ENCODE measurements around the gene CYFIP1. TPM values are rescaled to one million over a fixed set of nuclear protein-coding genes. Genes with fewer than 3 reads are reported as not detected.

The CYFIP1 gene
- total RNA-seq, 1 experiment from 2014 or later: 143 TPM

DNA sequence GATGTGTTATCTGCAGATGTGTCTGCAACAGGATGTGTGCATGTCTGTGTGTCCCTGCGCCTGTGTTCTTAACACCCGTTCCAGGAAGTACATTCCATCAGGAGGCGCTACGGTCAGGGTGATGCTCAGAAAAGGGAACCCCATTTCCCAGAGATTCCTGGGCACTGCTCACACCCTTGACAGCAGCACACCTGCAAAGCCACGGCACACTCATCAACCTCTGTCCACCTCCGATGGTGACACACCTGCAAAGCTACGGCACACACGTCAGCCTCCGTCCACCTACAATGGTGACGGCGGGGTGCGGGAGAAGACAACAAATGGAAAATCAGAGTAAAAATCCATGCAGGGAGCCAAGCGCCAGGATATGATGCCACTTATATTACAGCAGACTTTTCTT is 86.3 kb downstream of the CYFIP1 start:
- H3K4me1 ChIP-seq (ENCODE audit: control insufficient read depth in 1 of 2, insufficient read depth in 2 of 2, low read length in 2 of 2): peaks cover 14 to 23% of the 10 kb centered on the region in 2 experiments
- no TSS peak for BruUV-seq (replicated peaks)
- TF ChIP-seq, protein P1, sequence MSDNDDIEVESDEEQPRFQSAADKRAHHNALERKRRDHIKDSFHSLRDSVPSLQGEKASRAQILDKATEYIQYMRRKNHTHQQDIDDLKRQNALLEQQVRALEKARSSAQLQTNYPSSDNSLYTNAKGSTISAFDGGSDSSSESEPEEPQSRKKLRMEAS (IDR thresholded peaks at IDR 0.05): no peak
- no peak for TF ChIP-seq EGR1 (IDR thresholded peaks at IDR 0.05; ENCODE audit: low read depth)
- TF ChIP-seq SP1 (IDR thresholded peaks at IDR 0.05; ENCODE audit: low read depth): no peak
- TF ChIP-seq, protein P2, sequence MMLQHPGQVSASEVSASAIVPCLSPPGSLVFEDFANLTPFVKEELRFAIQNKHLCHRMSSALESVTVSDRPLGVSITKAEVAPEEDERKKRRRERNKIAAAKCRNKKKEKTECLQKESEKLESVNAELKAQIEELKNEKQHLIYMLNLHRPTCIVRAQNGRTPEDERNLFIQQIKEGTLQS (IDR thresholded peaks at IDR 0.05): no peak
- no peak for TF ChIP-seq RAD21 (IDR thresholded peaks at IDR 0.05; ENCODE audit: low read depth)
- no peak for TF ChIP-seq ZFX (IDR thresholded peaks at IDR 0.05)
- TF ChIP-seq EZH2 (IDR thresholded peaks at IDR 0.05): no peak
- TF ChIP-seq ELF1 (IDR thresholded peaks at IDR 0.05; ENCODE audit: borderline replicate concordance, low read depth): no peak
- TF ChIP-seq JUND (IDR thresholded peaks at IDR 0.05): no peak
- TF ChIP-seq TCF7L2 (IDR thresholded peaks at IDR 0.05; ENCODE audit: borderline replicate concordance, extremely low read depth, insufficient read depth, insufficient read length): no peak
- no peak overlapping the region for H3K9ac ChIP-seq (ENCODE audit: low read length)
- H3K79me2 ChIP-seq (ENCODE audit: insufficient read depth, low read length): no peaks in the 10 kb centered on the region
- H4K20me1 ChIP-seq (ENCODE audit: insufficient read depth): no peaks in the 10 kb centered on the region
- H3K9me2 ChIP-seq (ENCODE audit: insufficient read depth): no peaks in the 10 kb centered on the region
- intact Hi-C loops (cut with micrococcal nuclease): no loop called here
- no peak overlapping the region for H2AFZ ChIP-seq (ENCODE audit: low read depth, low read length, poor library complexity, severe bottlenecking)
- H3K4me3 ChIP-seq (replicated peaks in 1 of 2; ENCODE audit: low read depth in 1 of 2, low read length in 2 of 2): no peak overlapping the region
- no peaks in the 10 kb centered on the region for H3K27me3 ChIP-seq (ENCODE audit: insufficient read depth, low read length)
- no peak for DNase-seq (ENCODE audit: low read depth, low spot score)
- H3K4me2 ChIP-seq (ENCODE audit: low read length): no peak overlapping the region
- no peak overlapping the region for H3K27ac ChIP-seq (ENCODE audit: low read depth, low read length)
- ChIA-PET RAD21 (ENCODE audit: low non-redundant PET in 1 of 2, low total read pairs in 2 of 2, uncharacterized antibody in 2 of 2, unreplicated experiment in 2 of 2) (no interaction called here), CTCF (no interaction called here), POLR2A (no interaction called here)
- H3K36me3 ChIP-seq (ENCODE audit: control insufficient read depth in 1 of 2, insufficient read depth in 2 of 2, low read length in 2 of 2): peaks cover 7 to 9% of the 10 kb centered on the region in 2 experiments; a peak in 2 of 4 replicates
- no peaks in the 10 kb centered on the region for H3K9me3 ChIP-seq (ENCODE audit: control insufficient read depth in 1 of 2, insufficient read depth in 1 of 2, low read depth in 1 of 2, low read length in 2 of 2)
- no peak for ATAC-seq

DNA sequence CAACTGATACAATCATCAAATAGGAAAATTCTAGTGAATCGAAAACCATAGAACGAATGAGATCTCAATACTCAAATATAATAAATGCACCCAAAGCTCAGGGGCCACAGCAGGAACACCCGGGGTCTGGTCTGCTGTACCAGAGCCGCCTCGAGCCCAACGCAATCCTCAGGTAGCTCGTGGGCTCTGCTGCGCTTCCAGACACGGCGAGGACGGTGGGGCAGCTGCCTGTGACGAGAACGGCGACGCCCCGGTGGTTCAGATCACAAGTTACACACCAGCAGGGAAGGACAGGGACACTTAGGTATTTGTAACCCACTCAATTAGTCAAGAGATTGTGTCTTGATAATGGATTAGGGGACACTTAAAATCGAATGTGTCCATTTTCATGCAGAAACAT is 87.1 kb downstream of the CYFIP1 start:
- CTCF ChIA-PET: no interaction called here

More for the DNA sequence above, 87.1 kb downstream of the CYFIP1 start:
- Histone ChIP-seq H3K27me3 (ENCODE audit: insufficient read depth, low read length) (no peaks in the 10 kb centered on the region), H3K9ac (ENCODE audit: low read length) (no peak overlapping the region), H3K79me2 (ENCODE audit: insufficient read depth, low read length) (no peaks in the 10 kb centered on the region), H2AFZ (ENCODE audit: low read depth, low read length, poor library complexity, severe bottlenecking) (no peak overlapping the region), H3K4me2 (ENCODE audit: low read length) (no peak overlapping the region), H3K27ac (ENCODE audit: low read depth, low read length) (no peak overlapping the region), H3K9me3 (ENCODE audit: control insufficient read depth in 1 of 2, insufficient read depth in 1 of 2, low read depth in 1 of 2, low read length in 2 of 2) (no peaks in the 10 kb centered on the region), H3K4me3 (replicated peaks in 1 of 2; ENCODE audit: low read depth in 1 of 2, low read length in 2 of 2) (no peak overlapping the region), H3K36me3 (ENCODE audit: control insufficient read depth in 1 of 2, insufficient read depth in 2 of 2, low read length in 2 of 2) (peaks cover 7 to 11% of the 10 kb centered on the region in 2 experiments; a peak in 2 of 4 replicates), H3K9me2 (ENCODE audit: insufficient read depth) (no peaks in the 10 kb centered on the region), H3K4me1 (ENCODE audit: control insufficient read depth in 1 of 2, insufficient read depth in 2 of 2, low read length in 2 of 2) (peaks cover 14 to 27% of the 10 kb centered on the region in 2 experiments), H4K20me1 (ENCODE audit: insufficient read depth) (no peaks in the 10 kb centered on the region)
- POLR2A ChIA-PET: interaction anchor here (0.7 kb wide), 1 partner anchor 22 kb away, joined by 3 read pairs; no protein-coding TSS in a partner anchor
- no peak for ATAC-seq
- intact Hi-C loops (cut with micrococcal nuclease): no loop called here
- BruUV-seq (replicated peaks): no TSS peak
- RAD21 ChIA-PET (ENCODE audit: low non-redundant PET in 1 of 2, low total read pairs in 2 of 2, uncharacterized antibody in 2 of 2, unreplicated experiment in 2 of 2): no interaction called here
- DNase-seq (ENCODE audit: low read depth, low spot score): no peak
- no peak for TF ChIP-seq EZH2phosphoT487 (IDR thresholded peaks at IDR 0.05; ENCODE audit: borderline replicate concordance)
- TF ChIP-seq TCF7L2 (IDR thresholded peaks at IDR 0.05; ENCODE audit: borderline replicate concordance, extremely low read depth, insufficient read depth, insufficient read length): no peak
- TF ChIP-seq, protein P3, sequence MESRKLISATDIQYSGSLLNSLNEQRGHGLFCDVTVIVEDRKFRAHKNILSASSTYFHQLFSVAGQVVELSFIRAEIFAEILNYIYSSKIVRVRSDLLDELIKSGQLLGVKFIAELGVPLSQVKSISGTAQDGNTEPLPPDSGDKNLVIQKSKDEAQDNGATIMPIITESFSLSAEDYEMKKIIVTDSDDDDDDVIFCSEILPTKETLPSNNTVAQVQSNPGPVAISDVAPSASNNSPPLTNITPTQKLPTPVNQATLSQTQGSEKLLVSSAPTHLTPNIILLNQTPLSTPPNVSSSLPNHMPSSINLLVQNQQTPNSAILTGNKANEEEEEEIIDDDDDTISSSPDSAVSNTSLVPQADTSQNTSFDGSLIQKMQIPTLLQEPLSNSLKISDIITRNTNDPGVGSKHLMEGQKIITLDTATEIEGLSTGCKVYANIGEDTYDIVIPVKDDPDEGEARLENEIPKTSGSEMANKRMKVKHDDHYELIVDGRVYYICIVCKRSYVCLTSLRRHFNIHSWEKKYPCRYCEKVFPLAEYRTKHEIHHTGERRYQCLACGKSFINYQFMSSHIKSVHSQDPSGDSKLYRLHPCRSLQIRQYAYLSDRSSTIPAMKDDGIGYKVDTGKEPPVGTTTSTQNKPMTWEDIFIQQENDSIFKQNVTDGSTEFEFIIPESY (IDR thresholded peaks at IDR 0.05; ENCODE audit: extremely low read depth, insufficient replicate concordance, low read length): no peak
- TF ChIP-seq ZFX (IDR thresholded peaks at IDR 0.05): no peak
- no peak for TF ChIP-seq JUND (IDR thresholded peaks at IDR 0.05)
- TF ChIP-seq SIN3A (IDR thresholded peaks at IDR 0.05; ENCODE audit: low read depth): no peak
- no peak for TF ChIP-seq FOSL1 (IDR thresholded peaks at IDR 0.05; ENCODE audit: low read depth)
- TF ChIP-seq ELF1 (IDR thresholded peaks at IDR 0.05; ENCODE audit: borderline replicate concordance, low read depth): no peak

All from HCT116 (cell line).